Retinal pigment epithelial cell (primary cell): ENCODE measurements around the gene XIRP2.

Experiments
- DNase-seq: peaks from one replicate; pipeline ENCODE4 v3.0.0-alpha.2; 2010; ENCODE audit warnings: low read depth
- H3K4me3 ChIP-seq: 2 replicates; pipeline ENCODE4 v1.5.1; 2011; ENCODE audit warnings: mild to moderate bottlenecking, low read length, control low read depth, moderate library complexity
- CTCF ChIP-seq: conservative IDR thresholded peaks from 2 replicates; pipeline ENCODE4 v1.5.1; 2011; ENCODE audit warnings: low read depth, low read length, control low read depth, inconsistent platforms

The XIRP2 gene

GRCh38 chr2:166899676-166900075, 11.4 kb downstream of the XIRP2 start:
- H3K4me3 ChIP-seq, result no peak overlapping the region
- TF ChIP-seq CTCF, result no peak
- DNase-seq, result no peak

GRCh38 chr2:166900700-166901099, 12.4 kb downstream of the XIRP2 start:
- no peak for DNase-seq
- no peak for TF ChIP-seq CTCF
- no peak overlapping the region for H3K4me3 ChIP-seq

DNA sequence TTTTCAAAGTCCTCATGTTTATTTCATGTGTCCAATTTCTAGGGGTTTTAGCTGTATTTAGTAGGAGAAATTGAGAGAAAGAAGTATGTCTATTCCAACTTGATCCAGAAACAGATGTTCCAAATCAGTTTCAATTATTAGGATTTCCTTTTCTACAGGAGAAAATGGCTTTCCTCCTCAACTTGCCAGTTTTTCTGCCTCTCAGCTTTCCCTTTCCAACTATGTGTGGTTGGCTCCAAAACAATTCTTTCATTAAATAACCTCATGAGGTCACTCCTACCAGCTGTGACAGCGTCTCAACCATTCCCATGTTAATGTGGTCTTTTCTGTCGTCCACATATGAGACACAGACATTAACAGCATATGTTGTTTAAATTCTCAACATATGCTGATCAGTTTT, 13.1 kb downstream of the XIRP2 start:
- DNase-seq, result no peak
- no peak overlapping the region for H3K4me3 ChIP-seq
- TF ChIP-seq CTCF, result no peak

- TF ChIP-seq CTCF, result no peak
- H3K4me3 ChIP-seq, result no peak overlapping the region
- no peak for DNase-seq
Observed at GRCh38 chr2:166916987-166917386, 28.7 kb downstream of the XIRP2 start.

- no peak for TF ChIP-seq CTCF
- no peak for DNase-seq
- H3K4me3 ChIP-seq, result no peak overlapping the region
Observed at GRCh38 chr2:166917415-166917814, 29.1 kb downstream of the XIRP2 start.

GRCh38 chr2:166921261-166921896, 33.1 kb downstream of the XIRP2 start:
- H3K4me3 ChIP-seq, result no peak overlapping the region
- TF ChIP-seq CTCF, result no peak
- no peak for DNase-seq

- DNase-seq, result no peak
- no peak overlapping the region for H3K4me3 ChIP-seq
- no peak for TF ChIP-seq CTCF
Observed at GRCh38 chr2:166924967-166925366, 36.7 kb downstream of the XIRP2 start.
